GM19023 (cell line): ENCODE results near the gene STRIP1.

Source experiments
- ATAC-seq: cut with Tn5 transposase; IDR thresholded peaks from one replicate; pipeline ENCODE4 v1.9.1; 2021; ENCODE audit warnings: mild to moderate bottlenecking, moderate library complexity; ENCODE audit not compliant: unreplicated experiment

The STRIP1 gene

GRCh38 chr1:110089561-110090275, 55.3 kb downstream of the STRIP1 start:
- no peak for ATAC-seq

GRCh38 chr1:110091381-110091780, 57.0 kb downstream of the STRIP1 start:
- no peak for ATAC-seq

GRCh38 chr1:110091791-110092190, 57.4 kb downstream of the STRIP1 start:
- no peak for ATAC-seq

- no peak for ATAC-seq
Measured at GRCh38 chr1:110092991-110093390, 58.6 kb downstream of the STRIP1 start.

GRCh38 chr1:110094931-110095654, 60.7 kb downstream of the STRIP1 start:
- ATAC-seq, result no peak

GRCh38 chr1:110097507-110098221, 63.2 kb downstream of the STRIP1 start:
- no peak for ATAC-seq

- no peak for ATAC-seq
Measured at GRCh38 chr1:110098222-110099026, 64.0 kb downstream of the STRIP1 start.

GRCh38 chr1:110100335-110100734, 65.9 kb downstream of the STRIP1 start:
- ATAC-seq, result no peak

- no peak for ATAC-seq
Measured at GRCh38 chr1:110102081-110102480, 67.7 kb downstream of the STRIP1 start.
